Keratinocyte (primary cell): ENCODE measurements around the gene ITPK1.

ENCODE experiments used
- EZH2 ChIP-seq: IDR thresholded peaks from one replicate; pipeline ENCODE4 v1.6.1; 2012; ENCODE audit warnings: inconsistent platforms, mild to moderate bottlenecking, low read length, moderate library complexity
- TF ChIP-seq, protein P1 (sequence below), 3 experiments: IDR thresholded peaks in 1 of 3; conservative IDR thresholded peaks in 1 of 3; optimal IDR thresholded peaks in 1 of 3; 2 replicates in 2 of 3; 3 replicates in 1 of 3; pipeline versions ENCODE3 to v1.5.1; 2011; ENCODE audit warnings: low read length in 3 of 3, mild to moderate bottlenecking in 3 of 3, moderate library complexity in 2 of 3, control low read depth in 1 of 3, inconsistent platforms in 1 of 3; ENCODE audit not compliant: insufficient read depth in 2 of 3; ENCODE audit errors: extremely low read depth in 1 of 3

- TF ChIP-seq, protein P1, sequence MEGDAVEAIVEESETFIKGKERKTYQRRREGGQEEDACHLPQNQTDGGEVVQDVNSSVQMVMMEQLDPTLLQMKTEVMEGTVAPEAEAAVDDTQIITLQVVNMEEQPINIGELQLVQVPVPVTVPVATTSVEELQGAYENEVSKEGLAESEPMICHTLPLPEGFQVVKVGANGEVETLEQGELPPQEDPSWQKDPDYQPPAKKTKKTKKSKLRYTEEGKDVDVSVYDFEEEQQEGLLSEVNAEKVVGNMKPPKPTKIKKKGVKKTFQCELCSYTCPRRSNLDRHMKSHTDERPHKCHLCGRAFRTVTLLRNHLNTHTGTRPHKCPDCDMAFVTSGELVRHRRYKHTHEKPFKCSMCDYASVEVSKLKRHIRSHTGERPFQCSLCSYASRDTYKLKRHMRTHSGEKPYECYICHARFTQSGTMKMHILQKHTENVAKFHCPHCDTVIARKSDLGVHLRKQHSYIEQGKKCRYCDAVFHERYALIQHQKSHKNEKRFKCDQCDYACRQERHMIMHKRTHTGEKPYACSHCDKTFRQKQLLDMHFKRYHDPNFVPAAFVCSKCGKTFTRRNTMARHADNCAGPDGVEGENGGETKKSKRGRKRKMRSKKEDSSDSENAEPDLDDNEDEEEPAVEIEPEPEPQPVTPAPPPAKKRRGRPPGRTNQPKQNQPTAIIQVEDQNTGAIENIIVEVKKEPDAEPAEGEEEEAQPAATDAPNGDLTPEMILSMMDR (optimal IDR thresholded peaks at IDR 0.05 in 1 of 3, IDR thresholded peaks at IDR 0.05 in 1 of 3, conservative IDR thresholded peaks at IDR 0.05 in 1 of 3; ENCODE audit: extremely low read depth in 1 of 3, insufficient read depth in 2 of 3, low read length in 3 of 3) = no peak
- no peak for TF ChIP-seq EZH2
These were observed 34.8 kb upstream of the ITPK1 start for GRCh38 chr14:93150227-93151208.
